Measurements from ENCODE around the gene TSEN34.

The TSEN34 gene

DNA sequence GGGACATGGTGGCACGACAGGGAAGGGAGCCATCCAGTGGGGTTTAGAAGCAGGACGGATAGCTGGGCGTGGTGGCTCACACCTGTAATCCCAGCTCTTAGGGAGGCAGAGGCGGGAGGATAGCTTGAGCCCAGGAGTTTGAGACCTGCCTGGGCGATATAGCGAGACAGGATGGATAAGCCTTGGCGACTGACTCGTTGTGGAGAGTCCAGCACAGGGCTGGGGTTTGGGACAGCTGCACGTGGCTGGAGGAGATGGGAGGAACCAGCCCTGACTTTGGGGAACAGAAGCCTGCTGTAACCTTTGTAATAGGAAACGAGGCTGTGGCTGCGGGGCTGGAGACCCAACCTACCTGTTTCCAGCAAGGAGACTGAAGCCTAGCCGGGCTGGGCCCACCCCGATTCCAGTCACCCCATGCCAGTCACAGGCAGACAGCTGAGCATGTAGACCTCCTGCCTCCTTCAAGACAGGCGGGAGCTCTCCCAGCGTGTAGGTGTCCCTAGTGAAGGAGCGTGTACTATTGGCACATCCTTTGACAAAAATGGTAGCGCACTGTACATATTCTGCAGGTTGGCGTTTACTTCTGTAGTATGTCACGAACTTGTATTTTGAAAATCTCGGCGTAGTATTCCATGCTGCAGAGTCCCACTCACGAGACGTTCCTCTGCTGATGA, 39.6 kb upstream of the TSEN34 start:
- TF ChIP-seq, protein P1, sequence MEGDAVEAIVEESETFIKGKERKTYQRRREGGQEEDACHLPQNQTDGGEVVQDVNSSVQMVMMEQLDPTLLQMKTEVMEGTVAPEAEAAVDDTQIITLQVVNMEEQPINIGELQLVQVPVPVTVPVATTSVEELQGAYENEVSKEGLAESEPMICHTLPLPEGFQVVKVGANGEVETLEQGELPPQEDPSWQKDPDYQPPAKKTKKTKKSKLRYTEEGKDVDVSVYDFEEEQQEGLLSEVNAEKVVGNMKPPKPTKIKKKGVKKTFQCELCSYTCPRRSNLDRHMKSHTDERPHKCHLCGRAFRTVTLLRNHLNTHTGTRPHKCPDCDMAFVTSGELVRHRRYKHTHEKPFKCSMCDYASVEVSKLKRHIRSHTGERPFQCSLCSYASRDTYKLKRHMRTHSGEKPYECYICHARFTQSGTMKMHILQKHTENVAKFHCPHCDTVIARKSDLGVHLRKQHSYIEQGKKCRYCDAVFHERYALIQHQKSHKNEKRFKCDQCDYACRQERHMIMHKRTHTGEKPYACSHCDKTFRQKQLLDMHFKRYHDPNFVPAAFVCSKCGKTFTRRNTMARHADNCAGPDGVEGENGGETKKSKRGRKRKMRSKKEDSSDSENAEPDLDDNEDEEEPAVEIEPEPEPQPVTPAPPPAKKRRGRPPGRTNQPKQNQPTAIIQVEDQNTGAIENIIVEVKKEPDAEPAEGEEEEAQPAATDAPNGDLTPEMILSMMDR (IDR thresholded peaks at IDR 0.05), result no peak

DNA sequence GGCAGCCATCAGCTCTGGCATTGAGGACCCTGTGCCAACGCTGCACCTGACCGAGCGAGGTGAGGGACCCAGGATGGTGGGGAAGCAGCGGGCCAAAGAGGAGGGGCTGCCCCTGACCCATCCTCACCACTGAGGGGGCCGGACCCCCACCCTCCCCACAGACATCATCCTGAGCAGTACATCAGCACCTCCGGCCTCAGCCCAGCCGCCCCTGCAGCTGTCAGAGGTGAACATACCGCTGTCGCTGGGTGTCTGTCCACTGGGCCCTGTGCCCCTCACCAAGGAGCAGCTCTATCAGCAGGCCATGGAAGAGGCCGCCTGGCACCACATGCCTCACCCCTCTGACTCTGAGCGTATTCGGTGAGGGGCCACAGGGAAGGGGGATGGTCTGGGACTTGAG, 38.8 kb upstream of the TSEN34 start:
- TF ChIP-seq, protein P1 (IDR thresholded peaks at IDR 0.05), result no peak

DNA sequence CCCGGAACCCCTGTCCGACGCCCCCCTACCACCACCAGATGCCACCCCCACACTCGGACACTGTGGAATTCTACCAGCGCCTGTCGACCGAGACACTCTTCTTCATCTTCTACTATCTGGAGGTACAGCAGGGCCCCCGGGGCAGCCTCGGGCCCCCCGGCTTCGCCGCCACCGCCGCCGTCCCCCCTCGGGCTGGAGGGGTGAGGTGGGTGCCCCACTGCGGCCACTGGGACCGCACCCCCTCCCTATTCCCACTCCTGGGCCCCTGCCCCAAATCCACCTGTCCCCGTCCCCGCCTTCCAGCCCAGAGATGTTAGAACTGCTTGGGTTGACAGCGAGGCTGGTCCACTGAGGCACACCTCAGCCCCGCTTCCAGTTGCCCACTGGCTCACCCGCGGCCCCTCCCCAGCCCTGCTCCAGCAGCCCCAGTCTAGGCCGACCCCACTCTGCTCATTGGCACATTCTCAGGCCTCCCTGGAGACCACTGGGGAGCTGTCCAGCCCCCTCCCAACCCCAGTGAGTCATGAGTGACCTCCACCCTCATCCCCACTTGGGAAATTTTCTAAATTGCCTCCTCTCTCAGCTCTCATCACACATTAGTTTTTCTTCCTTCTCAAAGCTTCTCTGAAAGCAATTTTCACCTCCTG, 38.1 kb upstream of the TSEN34 start:
- TF ChIP-seq, protein P1 (IDR thresholded peaks at IDR 0.05), result no peak

DNA sequence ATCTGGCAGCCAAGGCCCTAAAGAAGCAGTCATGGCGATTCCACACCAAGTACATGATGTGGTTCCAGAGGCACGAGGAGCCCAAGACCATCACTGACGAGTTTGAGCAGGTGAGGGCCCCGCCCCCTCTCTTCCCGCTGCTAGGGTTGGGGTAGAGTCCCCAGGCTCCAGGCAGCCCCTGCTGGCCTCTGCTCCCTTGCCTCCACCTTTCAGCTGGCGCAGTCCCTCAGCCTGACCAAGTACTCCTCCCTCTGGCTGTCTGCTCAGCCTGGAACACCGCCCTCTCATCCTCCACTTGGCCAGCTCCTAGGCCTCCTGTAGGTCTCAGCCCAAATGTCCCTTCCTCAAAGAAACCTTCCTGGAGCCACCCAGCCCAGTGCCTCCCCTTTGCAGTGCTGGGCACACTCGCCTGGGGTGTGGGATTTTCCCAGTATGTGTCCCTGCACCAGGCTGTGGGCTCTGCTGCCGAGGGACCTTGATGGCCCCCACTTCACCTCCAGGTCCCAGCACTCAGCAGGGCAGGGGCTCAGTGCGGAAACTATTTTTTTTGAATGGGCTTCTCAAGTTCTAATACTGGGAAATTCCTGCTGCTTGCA, 37.3 kb upstream of the TSEN34 start:
- TF ChIP-seq, protein P1 (IDR thresholded peaks at IDR 0.05), result no peak

DNA sequence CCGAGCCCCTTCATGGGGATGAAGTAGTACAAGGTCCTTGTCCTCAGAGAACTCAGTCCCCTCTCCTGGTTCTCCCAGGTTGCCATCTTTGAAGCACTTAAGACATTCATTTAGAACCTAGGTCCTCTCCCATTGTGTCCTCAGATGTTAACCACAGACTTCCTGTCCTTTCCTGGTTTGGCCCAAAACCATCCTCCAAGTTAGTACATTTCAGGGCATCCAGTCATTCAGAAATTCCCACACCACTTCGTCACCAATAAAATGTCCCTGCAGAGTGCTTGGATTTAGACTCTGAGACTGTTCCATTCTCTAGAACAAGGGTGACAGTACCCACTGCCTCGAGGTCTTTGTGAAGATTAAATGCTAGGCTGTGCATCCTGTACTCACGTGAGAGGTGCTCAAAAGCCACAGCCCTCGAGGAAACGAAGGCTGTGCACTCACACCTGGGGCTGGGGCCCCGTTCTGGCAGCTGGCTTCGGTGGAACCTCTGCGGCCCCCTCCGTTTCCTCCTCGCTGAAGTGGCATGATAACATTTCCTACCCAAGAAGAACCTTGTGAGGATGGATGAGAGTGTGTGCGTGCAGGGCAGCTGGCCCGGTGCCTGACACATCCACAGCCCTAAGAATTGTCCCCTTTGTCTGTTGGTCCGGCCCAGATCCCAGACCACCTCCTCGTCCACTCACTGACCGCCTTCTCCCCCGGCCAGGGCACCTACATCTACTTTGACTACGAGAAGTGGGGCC, 36.3 kb upstream of the TSEN34 start:
- TF ChIP-seq, protein P1 (IDR thresholded peaks at IDR 0.05), result no peak

DNA sequence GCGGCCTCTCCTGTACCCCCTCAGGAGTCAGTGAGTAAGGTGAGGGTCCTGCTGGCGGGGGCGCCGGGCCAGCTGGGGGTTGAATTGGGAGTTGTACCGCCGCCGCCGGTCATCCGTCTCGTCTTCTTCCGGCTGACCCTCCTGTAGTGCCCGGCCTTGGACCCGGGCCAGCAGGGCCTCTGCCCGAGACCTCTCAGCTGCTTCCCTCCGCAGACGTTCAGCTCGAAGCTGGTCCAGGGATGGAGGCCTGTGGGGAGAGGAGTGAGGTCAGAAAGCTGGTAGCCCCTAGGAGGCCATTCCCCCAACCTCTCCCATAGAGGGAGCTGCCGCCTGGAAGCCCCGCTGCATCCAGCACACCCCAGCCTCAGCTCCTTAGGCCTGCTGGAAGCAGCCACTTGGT, 35.4 kb upstream of the TSEN34 start:
- TF ChIP-seq, protein P1 (IDR thresholded peaks at IDR 0.05), result no peak

DNA sequence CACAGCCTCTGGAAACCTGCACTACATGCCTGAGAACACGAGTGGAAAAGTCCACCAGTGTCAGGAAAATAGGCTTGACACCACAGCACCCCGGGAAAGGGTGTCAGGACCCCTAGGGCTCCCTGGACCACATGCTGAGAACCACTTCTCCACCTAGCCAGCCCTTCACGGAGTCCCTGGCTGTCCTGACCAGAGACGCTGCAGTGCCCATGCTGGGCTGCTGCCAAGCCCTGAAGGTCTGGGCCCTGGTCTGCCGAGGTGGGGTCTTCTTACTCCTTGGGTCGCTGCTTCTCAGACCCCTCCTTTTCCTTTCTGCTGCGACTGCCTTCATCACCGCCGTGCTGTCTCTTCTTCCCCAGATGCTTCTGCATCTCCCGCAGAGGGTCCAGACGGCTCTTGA, 34.6 kb upstream of the TSEN34 start:
- TF ChIP-seq, protein P1 (IDR thresholded peaks at IDR 0.05), result no peak

Data from LNCAP (cell line).